ENCODE data around the gene ADGRV1. TPM values are rescaled to one million over a fixed set of nuclear protein-coding genes. Genes with fewer than 3 reads are reported as not detected.
"Not testable (repeated sequence)": the region's sequence is repeated elsewhere in the genome, so short reads cannot be mapped to it uniquely, and the experiment has no call there.

ADGRV1 gene
- total RNA-seq, 1 donor from 2014 or later, result 0.13 TPM

DNA sequence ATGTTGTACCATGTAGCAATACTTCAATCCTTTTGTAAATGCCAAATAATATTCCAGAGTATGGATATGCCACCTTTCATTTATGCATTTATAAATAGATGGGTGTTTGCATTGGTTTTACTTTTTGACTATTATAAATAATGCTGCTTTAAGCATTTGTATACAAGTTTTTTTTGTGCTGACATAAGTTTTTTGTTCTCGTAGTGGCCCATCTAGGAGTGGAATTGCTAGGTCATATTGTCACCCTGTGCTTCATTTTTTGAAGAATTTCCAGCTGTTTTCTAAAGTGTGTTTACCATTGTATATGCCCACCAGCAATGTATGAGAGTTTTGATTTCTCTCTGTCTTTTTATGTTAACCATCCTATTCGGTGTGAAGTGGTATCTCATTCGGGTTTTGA is 6.9 kb downstream of the ADGRV1 start:
- TF ChIP-seq, protein P1, sequence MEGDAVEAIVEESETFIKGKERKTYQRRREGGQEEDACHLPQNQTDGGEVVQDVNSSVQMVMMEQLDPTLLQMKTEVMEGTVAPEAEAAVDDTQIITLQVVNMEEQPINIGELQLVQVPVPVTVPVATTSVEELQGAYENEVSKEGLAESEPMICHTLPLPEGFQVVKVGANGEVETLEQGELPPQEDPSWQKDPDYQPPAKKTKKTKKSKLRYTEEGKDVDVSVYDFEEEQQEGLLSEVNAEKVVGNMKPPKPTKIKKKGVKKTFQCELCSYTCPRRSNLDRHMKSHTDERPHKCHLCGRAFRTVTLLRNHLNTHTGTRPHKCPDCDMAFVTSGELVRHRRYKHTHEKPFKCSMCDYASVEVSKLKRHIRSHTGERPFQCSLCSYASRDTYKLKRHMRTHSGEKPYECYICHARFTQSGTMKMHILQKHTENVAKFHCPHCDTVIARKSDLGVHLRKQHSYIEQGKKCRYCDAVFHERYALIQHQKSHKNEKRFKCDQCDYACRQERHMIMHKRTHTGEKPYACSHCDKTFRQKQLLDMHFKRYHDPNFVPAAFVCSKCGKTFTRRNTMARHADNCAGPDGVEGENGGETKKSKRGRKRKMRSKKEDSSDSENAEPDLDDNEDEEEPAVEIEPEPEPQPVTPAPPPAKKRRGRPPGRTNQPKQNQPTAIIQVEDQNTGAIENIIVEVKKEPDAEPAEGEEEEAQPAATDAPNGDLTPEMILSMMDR (IDR thresholded peaks at IDR 0.05), result no peak
- Mint-ChIP-seq H3K27ac (no peak overlapping the region), H3K9me3 (peaks cover 3% of the 10 kb centered on the region), H3K36me3 (ENCODE audit: low read depth) (no peaks in the 10 kb centered on the region), H3K4me1 (no peaks in the 10 kb centered on the region), H3K27me3 (peaks cover 36% of the 10 kb centered on the region), H3K4me3 (no peak overlapping the region)
- no peak for ATAC-seq (ENCODE audit: low read depth)
- ChIA-PET CTCF (no interaction called here), POLR2A (no interaction called here)
- no peak for DNase-seq
- intact Hi-C loops (cut with micrococcal nuclease), result no loop called here

DNA sequence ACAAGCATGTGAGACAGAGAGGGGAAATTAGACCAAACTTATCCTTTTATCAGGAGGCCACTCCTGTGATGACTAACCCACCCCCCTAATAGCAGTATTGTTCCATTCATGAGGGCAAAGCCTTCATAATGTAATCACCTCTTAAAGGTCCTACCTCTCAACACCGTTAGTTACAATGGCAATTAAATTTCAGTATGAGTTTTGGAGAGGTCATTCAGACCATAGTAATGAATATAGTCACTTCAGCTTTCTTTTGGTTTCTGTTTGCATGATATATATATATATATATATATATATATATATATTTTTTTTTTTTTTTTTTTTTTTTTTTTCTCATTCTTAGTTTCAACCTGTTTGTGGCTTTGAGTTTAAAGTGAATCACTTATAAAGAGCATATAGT is 10.5 kb downstream of the ADGRV1 start:
- TF ChIP-seq, protein P1 (IDR thresholded peaks at IDR 0.05), result no peak
- ChIA-PET CTCF (no interaction called here), POLR2A (no interaction called here)
- peaks cover 7% of the 10 kb centered on the region for H3K9me3 Mint-ChIP-seq
- peaks cover 35% of the 10 kb centered on the region for H3K27me3 Mint-ChIP-seq
- no peak overlapping the region for H3K4me3 Mint-ChIP-seq
- no peaks in the 10 kb centered on the region for H3K36me3 Mint-ChIP-seq (ENCODE audit: low read depth)
- intact Hi-C loops (cut with micrococcal nuclease), result no loop called here
- no peaks in the 10 kb centered on the region for H3K4me1 Mint-ChIP-seq
- DNase-seq, result no peak
- ATAC-seq (ENCODE audit: low read depth), result no peak
- H3K27ac Mint-ChIP-seq, result no peak overlapping the region

DNA sequence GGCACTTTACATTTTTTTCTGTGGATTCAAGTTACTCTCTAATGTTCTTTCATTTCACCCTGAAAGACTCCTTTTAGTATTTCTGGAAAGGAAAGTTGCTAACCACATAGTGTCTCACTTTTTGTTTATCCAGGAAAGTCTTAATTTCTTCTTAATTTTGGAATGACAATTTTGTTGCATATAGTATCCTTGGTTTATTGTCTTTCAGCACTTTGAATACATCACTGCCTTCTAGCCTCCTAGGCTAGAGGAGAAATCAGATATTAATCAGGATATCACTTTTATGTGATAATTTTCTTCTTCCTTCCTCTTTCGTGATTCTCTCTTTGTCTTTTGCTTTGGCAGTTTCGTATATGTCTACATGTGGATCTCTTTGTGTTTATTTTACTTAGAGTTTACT is 11.4 kb downstream of the ADGRV1 start:
- ChIA-PET CTCF (no interaction called here), POLR2A (no interaction called here)
- intact Hi-C loops (cut with micrococcal nuclease), result no loop called here
- Mint-ChIP-seq H3K4me3 (no peak overlapping the region), H3K27ac (no peak overlapping the region), H3K27me3 (peaks cover 39% of the 10 kb centered on the region), H3K4me1 (no peaks in the 10 kb centered on the region), H3K9me3 (peaks cover 9% of the 10 kb centered on the region), H3K36me3 (ENCODE audit: low read depth) (no peaks in the 10 kb centered on the region)
- ATAC-seq (ENCODE audit: low read depth), result no peak
- no peak for DNase-seq
- TF ChIP-seq, protein P1 (IDR thresholded peaks at IDR 0.05), result no peak

DNA sequence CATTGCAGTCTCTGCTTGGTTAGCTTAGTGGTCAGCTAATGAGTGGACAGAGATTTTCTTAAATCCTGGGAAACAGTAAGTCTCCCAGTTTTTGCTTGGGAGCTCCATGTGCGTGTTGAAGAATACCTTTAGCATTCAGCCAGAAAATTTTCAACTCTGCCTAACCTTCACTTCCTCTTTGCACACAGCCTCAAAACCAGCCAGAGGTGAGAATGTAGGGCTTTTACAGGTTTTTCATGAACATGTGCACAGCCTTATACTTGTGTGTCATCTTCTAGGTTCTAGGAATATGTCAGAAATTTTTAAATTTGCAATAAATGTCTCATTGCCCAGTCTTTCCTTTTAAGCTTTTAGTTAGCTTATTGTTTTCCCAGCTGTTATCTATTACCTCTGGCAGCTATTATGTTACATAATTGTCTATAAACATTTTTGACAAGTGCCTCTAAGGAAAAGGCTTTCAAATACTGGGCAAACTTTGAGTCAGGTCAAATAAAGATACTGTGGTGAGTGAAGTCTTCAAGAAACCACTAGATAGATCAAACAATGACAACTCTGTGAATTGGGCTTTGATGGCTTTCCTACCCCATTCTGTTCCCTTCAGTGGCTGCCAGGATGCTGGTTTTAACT is 12.7 kb downstream of the ADGRV1 start:
- ChIA-PET POLR2A (no interaction called here), CTCF (no interaction called here)
- H3K36me3 Mint-ChIP-seq (ENCODE audit: low read depth), result no peaks in the 10 kb centered on the region
- H3K27ac Mint-ChIP-seq, result no peak overlapping the region
- ATAC-seq (ENCODE audit: low read depth) (no peak), DNase-seq (no peak)
- intact Hi-C loops (cut with micrococcal nuclease), result no loop called here
- no peaks in the 10 kb centered on the region for H3K4me1 Mint-ChIP-seq
- TF ChIP-seq, protein P1 (IDR thresholded peaks at IDR 0.05), result no peak
- H3K4me3 Mint-ChIP-seq, result no peak overlapping the region
- peaks cover 9% of the 10 kb centered on the region for H3K9me3 Mint-ChIP-seq
- peaks cover 36% of the 10 kb centered on the region for H3K27me3 Mint-ChIP-seq

DNA sequence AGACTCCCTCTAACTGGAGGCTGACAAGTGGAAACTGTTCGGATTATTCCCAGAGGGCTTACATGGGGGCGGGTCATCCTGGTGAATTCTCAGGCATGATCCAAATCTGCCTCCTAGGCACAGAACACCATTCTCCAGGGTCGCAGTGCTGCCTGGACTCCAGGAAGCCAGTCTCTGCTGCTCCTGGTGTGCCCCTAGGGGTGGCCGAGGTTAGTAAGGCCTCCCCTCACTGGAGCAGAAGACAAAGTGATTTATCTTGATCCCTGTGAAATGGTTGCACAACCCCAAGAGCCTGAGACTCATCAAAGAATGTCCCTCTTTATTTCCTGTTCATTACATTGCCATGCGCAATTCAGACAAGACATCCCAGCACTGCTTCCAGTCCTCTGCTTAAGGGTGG is 17.1 kb downstream of the ADGRV1 start:
- Mint-ChIP-seq H3K36me3 (ENCODE audit: low read depth) (no peaks in the 10 kb centered on the region), H3K4me1 (no peaks in the 10 kb centered on the region), H3K9me3 (peaks cover 19% of the 10 kb centered on the region), H3K27me3 (peaks cover 22% of the 10 kb centered on the region), H3K4me3 (no peak overlapping the region), H3K27ac (no peak overlapping the region)
- CTCF ChIA-PET, result no interaction called here
- TF ChIP-seq, protein P1 (IDR thresholded peaks at IDR 0.05), result no peak
- POLR2A ChIA-PET, result no interaction called here
- DNase-seq, result no peak
- ATAC-seq (ENCODE audit: low read depth), result no peak
- intact Hi-C loops (cut with micrococcal nuclease), result no loop called here

DNA sequence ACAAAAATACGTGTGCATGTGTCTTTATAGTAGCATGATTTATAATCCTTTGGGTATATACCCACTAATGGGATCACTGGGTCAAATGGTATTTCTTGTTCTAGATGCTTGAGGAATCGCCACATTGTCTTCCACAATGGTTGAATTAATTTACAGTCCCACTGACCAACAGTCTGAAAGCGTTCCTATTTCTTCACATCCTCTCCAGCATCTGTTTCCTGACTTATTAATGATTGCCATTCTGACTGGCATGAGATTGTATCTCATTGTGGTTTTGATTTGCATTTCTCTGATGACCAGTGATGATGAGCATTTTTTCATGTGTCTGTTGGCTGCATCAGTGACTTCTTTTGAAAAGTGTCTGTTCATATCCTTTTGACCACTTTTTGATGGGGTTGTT is 18.0 kb downstream of the ADGRV1 start:
- H3K36me3 Mint-ChIP-seq (ENCODE audit: low read depth); H3K4me1 Mint-ChIP-seq; ATAC-seq (ENCODE audit: low read depth); intact Hi-C loops (cut with micrococcal nuclease); CTCF ChIA-PET; H3K27ac Mint-ChIP-seq; DNase-seq; H3K4me3 Mint-ChIP-seq; POLR2A ChIA-PET: not testable (repeated sequence)
- Mint-ChIP-seq H3K9me3 (peaks cover 16% of the 10 kb centered on the region), H3K27me3 (peaks cover 20% of the 10 kb centered on the region)

DNA sequence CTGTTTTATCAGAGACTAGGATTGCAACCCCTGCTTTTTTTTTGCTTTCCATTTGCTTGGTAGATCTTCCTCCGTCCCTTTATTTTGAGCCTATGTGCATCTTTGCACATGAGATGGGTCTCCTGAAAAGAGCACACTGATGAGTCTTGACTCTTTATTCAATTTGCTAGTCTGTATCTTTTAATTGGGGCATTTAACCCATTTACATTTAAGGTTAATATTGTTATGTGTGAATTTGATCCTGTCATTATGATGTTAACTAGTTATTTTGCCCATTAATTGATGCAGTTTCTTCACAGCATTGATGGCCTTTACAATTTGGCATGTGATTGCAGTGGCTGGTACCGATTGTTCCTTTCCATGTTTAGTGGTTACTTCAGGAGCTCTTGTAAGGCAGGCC is 21.3 kb downstream of the ADGRV1 start:
- H3K4me3 Mint-ChIP-seq; intact Hi-C loops (cut with micrococcal nuclease); DNase-seq; H3K4me1 Mint-ChIP-seq; CTCF ChIA-PET; ATAC-seq (ENCODE audit: low read depth); H3K27ac Mint-ChIP-seq; POLR2A ChIA-PET; H3K36me3 Mint-ChIP-seq (ENCODE audit: low read depth): not testable (repeated sequence)
- peaks cover 14% of the 10 kb centered on the region for H3K9me3 Mint-ChIP-seq
- H3K27me3 Mint-ChIP-seq, result peaks cover 16% of the 10 kb centered on the region

Data from activated B cell treated with CpG ODN at 0.5 μM for 24 hours (primary cell).